ENCODE results near the gene SLC22A6.

Gene SLC22A6

DNA sequence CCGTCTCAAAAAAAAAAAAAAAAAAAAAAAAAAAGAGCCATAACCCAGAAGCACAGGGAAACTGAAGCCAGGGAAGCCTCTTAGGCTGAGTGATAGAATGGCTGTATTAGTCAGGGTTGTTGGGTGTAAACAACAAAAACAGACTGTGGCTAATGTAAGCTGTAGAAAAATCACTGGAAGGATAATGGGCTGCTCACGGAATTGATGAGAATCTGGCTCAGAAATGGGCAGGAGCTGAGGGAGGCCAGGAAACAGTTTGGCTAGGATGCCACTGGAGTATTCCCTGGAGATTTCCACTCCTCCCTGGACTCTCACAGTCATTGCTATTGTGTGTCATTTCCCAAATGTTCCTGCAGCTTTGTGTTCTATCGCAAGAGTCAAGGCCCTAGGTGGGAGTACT, 22.4 kb downstream of the SLC22A6 start:
- no peaks in the 10 kb centered on the region for H3F3A ChIP-seq (ENCODE audit: insufficient read depth, low read length)
- no peak for TF ChIP-seq CTCF (IDR thresholded peaks at IDR 0.05; ENCODE audit: low read length)
- no peak for TF ChIP-seq EZH2phosphoT487 (IDR thresholded peaks at IDR 0.05; ENCODE audit: low read length)
- H3K9ac ChIP-seq (ENCODE audit: low read length), result no peak overlapping the region
- no peak overlapping the region for H3K4me3 ChIP-seq (ENCODE audit: low read length)
- no peak overlapping the region for H3K4me2 ChIP-seq (ENCODE audit: low read depth, low read length)
- H3K36me3 ChIP-seq (replicated peaks; ENCODE audit: insufficient read depth, low read length), result no peaks in the 10 kb centered on the region
- no peaks in the 10 kb centered on the region; the same call in 1 of the 2 replicates for H3K27me3 ChIP-seq (replicated peaks; ENCODE audit: insufficient read depth, low read length)
- H4K20me1 ChIP-seq (ENCODE audit: insufficient read depth, low read length), result no peaks in the 10 kb centered on the region
- H3K27ac ChIP-seq (ENCODE audit: low read length), result no peak overlapping the region
- DNase-seq, result no peak
- H3K9me3 ChIP-seq (replicated peaks; ENCODE audit: insufficient read depth, low read length), result no peaks in the 10 kb centered on the region
- H2AFZ ChIP-seq (ENCODE audit: low read length), result no peak overlapping the region
- H3K79me2 ChIP-seq (ENCODE audit: low read length), result no peaks in the 10 kb centered on the region
- no peaks in the 10 kb centered on the region for H3K9me2 ChIP-seq (replicated peaks; ENCODE audit: insufficient read depth, low read length)
- no peaks in the 10 kb centered on the region for H3K4me1 ChIP-seq (ENCODE audit: low read length)

- Histone ChIP-seq H4K20me1 (ENCODE audit: insufficient read depth, low read length) (no peaks in the 10 kb centered on the region), H3K4me3 (ENCODE audit: low read length) (no peak overlapping the region), H3K9me3 (replicated peaks; ENCODE audit: insufficient read depth, low read length) (no peaks in the 10 kb centered on the region), H3K79me2 (ENCODE audit: low read length) (no peaks in the 10 kb centered on the region), H3K4me1 (ENCODE audit: low read length) (no peaks in the 10 kb centered on the region), H3F3A (ENCODE audit: insufficient read depth, low read length) (no peaks in the 10 kb centered on the region), H2AFZ (ENCODE audit: low read length) (no peak overlapping the region), H3K27me3 (replicated peaks; ENCODE audit: insufficient read depth, low read length) (no peaks in the 10 kb centered on the region), H3K36me3 (replicated peaks; ENCODE audit: insufficient read depth, low read length) (no peaks in the 10 kb centered on the region), H3K27ac (ENCODE audit: low read length) (no peak overlapping the region), H3K9me2 (replicated peaks; ENCODE audit: insufficient read depth, low read length) (no peaks in the 10 kb centered on the region), H3K4me2 (ENCODE audit: low read depth, low read length) (no peak overlapping the region), H3K9ac (ENCODE audit: low read length) (no peak overlapping the region)
- no peak for DNase-seq
- TF ChIP-seq CTCF (IDR thresholded peaks at IDR 0.05; ENCODE audit: low read length), result no peak
- no peak for TF ChIP-seq EZH2phosphoT487 (IDR thresholded peaks at IDR 0.05; ENCODE audit: low read length)
- no peak for TF ChIP-seq EZH2 (optimal IDR thresholded peaks at IDR 0.05; ENCODE audit: low read depth, low read length)
Measured at GRCh38 chr11:62961017-62961570, 23.7 kb downstream of the SLC22A6 start.

DNA sequence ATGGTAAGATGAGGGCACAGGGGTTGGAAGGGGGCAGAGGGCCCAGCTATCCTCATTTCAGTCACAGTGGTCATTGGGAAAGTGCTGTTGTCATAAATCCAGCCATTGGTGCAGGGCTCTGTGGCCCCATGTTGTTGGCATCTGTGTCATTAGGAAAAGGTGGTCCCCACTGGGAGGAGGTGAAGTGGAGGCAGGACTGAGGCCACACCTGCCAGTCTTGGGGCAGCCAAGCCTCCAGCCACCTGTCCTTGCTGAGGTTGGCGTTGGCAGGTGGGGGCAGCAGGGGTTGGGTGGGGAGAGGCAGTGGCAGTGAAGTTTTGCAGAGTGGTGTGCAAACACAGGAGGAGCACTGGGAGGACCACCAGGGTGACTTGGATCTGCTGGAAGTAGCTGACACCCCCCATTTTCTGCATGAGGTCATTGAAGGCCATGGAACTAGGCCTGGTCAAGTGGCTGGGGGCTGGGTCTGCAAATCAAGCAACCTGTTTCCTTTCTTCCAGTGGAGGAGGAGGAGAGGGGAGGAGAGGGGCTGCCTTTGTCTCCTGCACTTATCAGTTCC, 25.3 kb downstream of the SLC22A6 start:
- TF ChIP-seq EZH2 (optimal IDR thresholded peaks at IDR 0.05; ENCODE audit: low read depth, low read length), result no peak
- TF ChIP-seq CTCF (IDR thresholded peaks at IDR 0.05; ENCODE audit: low read length), result no peak
- Histone ChIP-seq H3K4me3 (ENCODE audit: low read length) (no peak overlapping the region), H3K4me1 (ENCODE audit: low read length) (no peaks in the 10 kb centered on the region), H3K79me2 (ENCODE audit: low read length) (no peaks in the 10 kb centered on the region), H4K20me1 (ENCODE audit: insufficient read depth, low read length) (no peaks in the 10 kb centered on the region), H3K27me3 (replicated peaks; ENCODE audit: insufficient read depth, low read length) (no peaks in the 10 kb centered on the region), H3K9ac (ENCODE audit: low read length) (no peak overlapping the region), H3K9me3 (replicated peaks; ENCODE audit: insufficient read depth, low read length) (no peaks in the 10 kb centered on the region), H3K27ac (ENCODE audit: low read length) (no peak overlapping the region), H3K36me3 (replicated peaks; ENCODE audit: insufficient read depth, low read length) (no peaks in the 10 kb centered on the region), H3K9me2 (replicated peaks; ENCODE audit: insufficient read depth, low read length) (no peaks in the 10 kb centered on the region), H3F3A (ENCODE audit: insufficient read depth, low read length) (no peaks in the 10 kb centered on the region), H3K4me2 (ENCODE audit: low read depth, low read length) (no peak overlapping the region), H2AFZ (ENCODE audit: low read length) (no peak overlapping the region)
- DNase-seq, result no peak

Data from MM.1S (cell line).